GM23338 (cell line): ENCODE results near the gene SUGCT.

ENCODE experiments used
- EZH2 ChIP-seq: fragments of 200-600 bp; sonication (generic); IDR thresholded peaks from one replicate; pipeline ENCODE4 v1.8.0; 2017; ENCODE audit warnings: antibody characterized with exemption, mild to moderate bottlenecking, low read depth; ENCODE audit not compliant: unreplicated experiment
- EZH2phosphoT487 ChIP-seq: fragments of 200-600 bp; sonication (generic); IDR thresholded peaks from one replicate; pipeline ENCODE4 v1.8.1; 2018; ENCODE audit warnings: antibody characterized with exemption; ENCODE audit not compliant: unreplicated experiment
- POLR2AphosphoS5 ChIP-seq: IDR thresholded peaks from 2 replicates; pipeline ENCODE4 v1.6.1; 2016; ENCODE audit warnings: antibody characterized with exemption, low read depth
- STAT1 ChIP-seq: IDR thresholded peaks from one replicate; pipeline ENCODE4 v1.6.1; 2016; ENCODE audit warnings: antibody characterized with exemption; ENCODE audit not compliant: unreplicated experiment
- TF ChIP-seq, protein P1 (sequence below), 2 experiments: fragments of 200-600 bp in 1 of 2; sonication (generic) in 1 of 2; conservative IDR thresholded peaks; 2 replicates each; pipeline versions ENCODE4 v1.5.1 to v1.6.1; 2016 to 2017; ENCODE audit warnings: antibody characterized with exemption in 2 of 2, low read depth in 2 of 2, mild to moderate bottlenecking in 2 of 2, moderate library complexity in 1 of 2
- TF ChIP-seq, protein P2 (sequence below): IDR thresholded peaks from one replicate; pipeline ENCODE4 v1.6.1; 2018; ENCODE audit warnings: antibody characterized with exemption; ENCODE audit not compliant: unreplicated experiment

- TF ChIP-seq, protein P1, sequence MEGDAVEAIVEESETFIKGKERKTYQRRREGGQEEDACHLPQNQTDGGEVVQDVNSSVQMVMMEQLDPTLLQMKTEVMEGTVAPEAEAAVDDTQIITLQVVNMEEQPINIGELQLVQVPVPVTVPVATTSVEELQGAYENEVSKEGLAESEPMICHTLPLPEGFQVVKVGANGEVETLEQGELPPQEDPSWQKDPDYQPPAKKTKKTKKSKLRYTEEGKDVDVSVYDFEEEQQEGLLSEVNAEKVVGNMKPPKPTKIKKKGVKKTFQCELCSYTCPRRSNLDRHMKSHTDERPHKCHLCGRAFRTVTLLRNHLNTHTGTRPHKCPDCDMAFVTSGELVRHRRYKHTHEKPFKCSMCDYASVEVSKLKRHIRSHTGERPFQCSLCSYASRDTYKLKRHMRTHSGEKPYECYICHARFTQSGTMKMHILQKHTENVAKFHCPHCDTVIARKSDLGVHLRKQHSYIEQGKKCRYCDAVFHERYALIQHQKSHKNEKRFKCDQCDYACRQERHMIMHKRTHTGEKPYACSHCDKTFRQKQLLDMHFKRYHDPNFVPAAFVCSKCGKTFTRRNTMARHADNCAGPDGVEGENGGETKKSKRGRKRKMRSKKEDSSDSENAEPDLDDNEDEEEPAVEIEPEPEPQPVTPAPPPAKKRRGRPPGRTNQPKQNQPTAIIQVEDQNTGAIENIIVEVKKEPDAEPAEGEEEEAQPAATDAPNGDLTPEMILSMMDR (conservative IDR thresholded peaks at IDR 0.05; ENCODE audit: low read depth in 2 of 2) = no peak
- TF ChIP-seq EZH2 = no peak
- no peak for TF ChIP-seq EZH2phosphoT487
- TF ChIP-seq, protein P2, sequence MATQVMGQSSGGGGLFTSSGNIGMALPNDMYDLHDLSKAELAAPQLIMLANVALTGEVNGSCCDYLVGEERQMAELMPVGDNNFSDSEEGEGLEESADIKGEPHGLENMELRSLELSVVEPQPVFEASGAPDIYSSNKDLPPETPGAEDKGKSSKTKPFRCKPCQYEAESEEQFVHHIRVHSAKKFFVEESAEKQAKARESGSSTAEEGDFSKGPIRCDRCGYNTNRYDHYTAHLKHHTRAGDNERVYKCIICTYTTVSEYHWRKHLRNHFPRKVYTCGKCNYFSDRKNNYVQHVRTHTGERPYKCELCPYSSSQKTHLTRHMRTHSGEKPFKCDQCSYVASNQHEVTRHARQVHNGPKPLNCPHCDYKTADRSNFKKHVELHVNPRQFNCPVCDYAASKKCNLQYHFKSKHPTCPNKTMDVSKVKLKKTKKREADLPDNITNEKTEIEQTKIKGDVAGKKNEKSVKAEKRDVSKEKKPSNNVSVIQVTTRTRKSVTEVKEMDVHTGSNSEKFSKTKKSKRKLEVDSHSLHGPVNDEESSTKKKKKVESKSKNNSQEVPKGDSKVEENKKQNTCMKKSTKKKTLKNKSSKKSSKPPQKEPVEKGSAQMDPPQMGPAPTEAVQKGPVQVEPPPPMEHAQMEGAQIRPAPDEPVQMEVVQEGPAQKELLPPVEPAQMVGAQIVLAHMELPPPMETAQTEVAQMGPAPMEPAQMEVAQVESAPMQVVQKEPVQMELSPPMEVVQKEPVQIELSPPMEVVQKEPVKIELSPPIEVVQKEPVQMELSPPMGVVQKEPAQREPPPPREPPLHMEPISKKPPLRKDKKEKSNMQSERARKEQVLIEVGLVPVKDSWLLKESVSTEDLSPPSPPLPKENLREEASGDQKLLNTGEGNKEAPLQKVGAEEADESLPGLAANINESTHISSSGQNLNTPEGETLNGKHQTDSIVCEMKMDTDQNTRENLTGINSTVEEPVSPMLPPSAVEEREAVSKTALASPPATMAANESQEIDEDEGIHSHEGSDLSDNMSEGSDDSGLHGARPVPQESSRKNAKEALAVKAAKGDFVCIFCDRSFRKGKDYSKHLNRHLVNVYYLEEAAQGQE = no peak
- TF ChIP-seq POLR2AphosphoS5 = no peak
- no peak for TF ChIP-seq STAT1
Measured at GRCh38 chr7:40305229-40305628, 170.4 kb downstream of the SUGCT start.
